Liver (tissue), 3 donors: Measurements from ENCODE around the gene ARHGAP19.

Experiments used
- ATF3 ChIP-seq: IDR thresholded peaks from 2 replicates; pipeline ENCODE4 v1.6.1; 2016; ENCODE audit warnings: antibody characterized with exemption
- CTCF ChIP-seq: fragments of 150-350 bp; IDR thresholded peaks from 2 replicates; pipeline ENCODE4 v1.5.1; 2017; ENCODE audit warnings: improper control_type of control experiment, low read depth, low read length; ENCODE audit not compliant: missing input control
- EGR1 ChIP-seq, 2 donors: IDR thresholded peaks; 2 replicates each; pipeline ENCODE4 v1.6.1; 2016 to 2018; ENCODE audit warnings: antibody characterized with exemption in 2 of 2, low read depth in 2 of 2
- JUND ChIP-seq, 2 donors: IDR thresholded peaks; 2 replicates each; pipeline ENCODE4 v1.6.1; 2016; ENCODE audit warnings: antibody characterized with exemption in 2 of 2
- RAD21 ChIP-seq, 2 donors: IDR thresholded peaks; 2 replicates each; pipeline ENCODE4 v1.6.1; 2016; ENCODE audit warnings: antibody characterized with exemption in 2 of 2, mild to moderate bottlenecking in 2 of 2
- TAF1 ChIP-seq: conservative IDR thresholded peaks from 2 replicates; pipeline ENCODE4 v1.6.1; 2016; ENCODE audit warnings: antibody characterized with exemption, mild to moderate bottlenecking
- YY1 ChIP-seq: IDR thresholded peaks from 2 replicates; pipeline ENCODE4 v1.6.1; 2016; ENCODE audit warnings: antibody characterized with exemption, mild to moderate bottlenecking
- donor health status: healthy.
- donor health status: healthy.

- TF ChIP-seq CTCF (no peak), TAF1 (no peak), RAD21 (IDR thresholded peaks at IDR 0.05) (no peak), EGR1 (IDR thresholded peaks at IDR 0.05; ENCODE audit: low read depth in 2 of 2) (no peak), ATF3 (no peak), JUND (IDR thresholded peaks at IDR 0.05) (no peak), YY1 (no peak)
Measured at GRCh38 chr10:97255512-97256293, 36.7 kb downstream of the ARHGAP19 start.
